Kidney epithelial cell (primary cell): ENCODE data around the gene ANKRD29. TPM values are rescaled to one million over a fixed set of nuclear protein-coding genes. Genes with fewer than 3 reads are reported as not detected.

ENCODE experiments used
- DNase-seq: peaks from one replicate; pipeline ENCODE4 v3.0.0-alpha.2; 2010; ENCODE audit warnings: low read depth
- H3K27me3 ChIP-seq: 2 replicates; pipeline ENCODE4 v1.6.0; 2011; ENCODE audit warnings: low read length; ENCODE audit not compliant: control insufficient read depth, insufficient read depth
- H3K36me3 ChIP-seq: 2 replicates; pipeline ENCODE4 v1.5.1; 2011; ENCODE audit warnings: low read length; ENCODE audit not compliant: control insufficient read depth, insufficient read depth
- H3K4me3 ChIP-seq: 2 replicates; pipeline ENCODE4 v1.5.1; 2011; ENCODE audit warnings: low read depth, mild to moderate bottlenecking, control low read depth, low read length
- CTCF ChIP-seq: IDR thresholded peaks from 2 replicates; pipeline ENCODE4 v1.5.1; 2011; ENCODE audit warnings: mild to moderate bottlenecking, moderate library complexity, low read length, control low read depth, inconsistent platforms; ENCODE audit not compliant: insufficient read depth, poor library complexity, severe bottlenecking
- total RNA-seq: library from RNA; depleted of rRNA; stranded (reverse); fragments of >200 nt; gene quantifications from 2 replicates; pipeline ENCODE4 v1.2.3, GENCODE V29; 2015

The ANKRD29 gene
- total RNA-seq, 1 donor from 2014 or later, result 0.58 TPM

- no peak for TF ChIP-seq CTCF
- no peaks in the 10 kb centered on the region for H3K27me3 ChIP-seq
- DNase-seq, result no peak
Measured at GRCh38 chr18:23648456-23648855, 14.3 kb downstream of the ANKRD29 start.

GRCh38 chr18:23646282-23646681 lies 16.4 kb downstream of the ANKRD29 start:
- no peaks in the 10 kb centered on the region for H3K27me3 ChIP-seq

More at GRCh38 chr18:23648456-23648855, 14.3 kb downstream of the ANKRD29 start:
- no peak overlapping the region for H3K4me3 ChIP-seq
- no peaks in the 10 kb centered on the region for H3K36me3 ChIP-seq

GRCh38 chr18:23645568-23646175 lies 17.0 kb downstream of the ANKRD29 start:
- H3K27me3 ChIP-seq, result no peaks in the 10 kb centered on the region
- DNase-seq, result no peak
- no peak overlapping the region for H3K4me3 ChIP-seq
- no peak for TF ChIP-seq CTCF
- no peaks in the 10 kb centered on the region for H3K36me3 ChIP-seq

More at GRCh38 chr18:23646282-23646681, 16.4 kb downstream of the ANKRD29 start:
- H3K36me3 ChIP-seq, result no peaks in the 10 kb centered on the region
- DNase-seq, result no peak
- TF ChIP-seq CTCF, result no peak
- H3K4me3 ChIP-seq, result no peak overlapping the region

- no peaks in the 10 kb centered on the region for H3K36me3 ChIP-seq
- no peak for TF ChIP-seq CTCF
- H3K27me3 ChIP-seq, result no peaks in the 10 kb centered on the region
- H3K4me3 ChIP-seq, result no peak overlapping the region
- no peak for DNase-seq
Measured at GRCh38 chr18:23643815-23644490, 18.8 kb downstream of the ANKRD29 start.

GRCh38 chr18:23641937-23642666 lies 20.6 kb downstream of the ANKRD29 start:
- H3K27me3 ChIP-seq, result no peaks in the 10 kb centered on the region
- no peak for TF ChIP-seq CTCF
- no peak for DNase-seq
- H3K4me3 ChIP-seq, result no peak overlapping the region
- H3K36me3 ChIP-seq, result no peaks in the 10 kb centered on the region
